GM21737 (cell line): Measurements from ENCODE around the gene ATG10.
"Not testable (repeated sequence)": the region's sequence is repeated elsewhere in the genome, so short reads cannot be mapped to it uniquely, and the experiment has no call there.

ENCODE experiments used
- ATAC-seq: cut with Tn5 transposase; IDR thresholded peaks from one replicate; pipeline ENCODE4 v1.9.1; 2021; ENCODE audit warnings: mild to moderate bottlenecking, moderate library complexity; ENCODE audit not compliant: unreplicated experiment

ATG10 gene

DNA sequence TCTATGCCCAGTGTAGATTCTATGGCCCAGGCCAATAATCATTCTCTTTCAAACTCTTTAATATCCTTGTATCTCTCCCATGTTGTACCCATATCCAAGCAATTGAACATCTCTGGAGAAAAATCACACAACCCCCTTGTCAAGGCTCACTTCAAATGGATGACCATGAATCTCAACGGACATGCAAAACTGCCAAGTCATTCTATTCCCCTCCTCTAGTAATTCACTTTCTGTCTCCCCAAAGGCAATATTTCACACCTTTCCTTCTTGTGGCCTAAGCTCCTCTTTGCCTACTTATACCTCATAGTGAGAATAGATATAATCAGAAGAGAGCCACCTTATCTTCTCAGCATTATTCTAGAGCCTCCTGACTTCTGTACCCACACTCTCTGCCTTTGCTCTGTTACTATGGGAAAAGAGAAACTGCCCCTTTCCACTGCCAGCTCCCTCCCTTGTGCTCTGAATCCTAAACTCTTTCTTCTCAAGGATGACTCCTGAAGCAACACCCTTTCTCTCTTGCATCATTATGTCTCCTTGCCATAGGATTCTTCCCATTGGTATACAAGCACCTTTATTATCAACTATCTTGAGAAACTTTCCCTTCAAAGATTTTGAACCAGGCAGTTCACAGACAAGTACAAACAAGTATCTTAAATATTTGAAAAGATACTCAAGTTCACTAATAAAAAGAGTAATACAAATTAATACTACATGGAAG lies 240.2 kb downstream of the ATG10 start:
- ATAC-seq: no peak

DNA sequence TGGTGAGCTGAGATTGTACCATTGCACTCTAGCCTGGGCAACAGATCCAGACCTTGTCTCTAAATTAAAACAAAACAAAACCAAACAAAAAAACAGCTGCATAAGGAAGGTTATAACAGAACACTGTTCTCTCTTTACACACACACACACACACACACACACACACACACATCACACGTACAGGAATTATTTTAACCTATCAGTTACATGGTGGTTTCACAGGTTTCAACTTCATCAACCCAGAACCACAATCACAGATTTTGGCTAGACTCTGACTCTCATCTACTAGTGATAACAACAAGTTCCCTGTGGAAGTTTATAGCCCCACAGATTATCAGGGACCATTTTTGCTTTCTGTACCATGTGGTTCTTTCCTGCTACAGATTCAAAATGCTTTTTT lies 246.1 kb downstream of the ATG10 start:
- ATAC-seq: no peak

DNA sequence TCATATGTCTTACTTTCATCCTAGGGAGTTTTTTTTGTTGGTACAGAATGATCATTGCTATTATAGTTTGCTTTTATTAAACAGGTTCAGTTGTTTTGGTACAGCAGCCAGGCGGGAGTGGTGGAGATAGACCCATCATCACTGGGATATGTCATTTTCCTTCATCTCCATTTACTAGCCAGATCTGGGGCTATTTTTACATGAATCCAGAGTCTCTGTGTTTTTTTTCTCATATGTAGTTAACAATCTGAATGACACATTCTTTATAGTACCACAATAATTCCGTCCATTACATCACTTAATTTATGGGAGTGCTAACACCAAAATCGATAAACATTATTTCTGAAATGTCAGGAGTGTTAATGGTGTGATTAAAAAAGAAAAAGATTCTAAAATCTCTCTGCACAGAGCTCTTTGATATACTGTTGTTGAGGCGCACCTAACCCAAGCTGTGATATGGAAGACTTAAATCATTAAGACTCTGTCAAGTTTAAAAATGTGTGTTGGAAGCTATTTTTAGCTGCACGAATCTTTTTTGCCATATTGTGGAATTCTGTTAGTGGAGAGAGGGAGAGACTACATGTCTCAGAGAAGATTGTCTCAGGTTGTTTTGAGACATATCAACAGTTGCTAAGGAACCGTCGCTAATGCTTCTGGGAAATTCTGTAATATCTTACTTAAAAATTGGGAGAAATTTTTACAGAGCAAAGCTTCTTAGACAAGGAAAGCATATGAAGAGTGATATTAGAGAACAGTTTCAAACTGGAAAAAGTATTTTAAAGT lies 246.7 kb downstream of the ATG10 start:
- no peak for ATAC-seq

DNA sequence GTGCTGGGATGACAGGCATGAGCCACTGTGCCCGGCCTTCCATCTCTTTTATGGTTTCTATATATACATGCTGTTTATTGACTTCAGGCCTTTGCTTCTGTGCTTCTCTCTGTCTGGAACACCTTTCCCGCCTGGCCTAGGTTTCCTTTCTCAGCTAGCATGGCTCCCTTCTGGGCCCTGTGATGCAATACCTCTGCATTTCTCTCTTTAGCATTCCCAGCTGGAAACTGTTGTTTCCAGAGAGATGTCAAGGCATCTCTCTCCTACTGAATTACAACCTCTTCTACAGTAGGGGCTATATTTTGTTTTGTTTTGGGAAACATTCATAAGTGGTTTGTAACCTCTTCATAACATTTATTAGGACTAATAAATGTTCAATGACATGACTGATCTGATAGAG lies 249.2 kb downstream of the ATG10 start:
- no peak for ATAC-seq

DNA sequence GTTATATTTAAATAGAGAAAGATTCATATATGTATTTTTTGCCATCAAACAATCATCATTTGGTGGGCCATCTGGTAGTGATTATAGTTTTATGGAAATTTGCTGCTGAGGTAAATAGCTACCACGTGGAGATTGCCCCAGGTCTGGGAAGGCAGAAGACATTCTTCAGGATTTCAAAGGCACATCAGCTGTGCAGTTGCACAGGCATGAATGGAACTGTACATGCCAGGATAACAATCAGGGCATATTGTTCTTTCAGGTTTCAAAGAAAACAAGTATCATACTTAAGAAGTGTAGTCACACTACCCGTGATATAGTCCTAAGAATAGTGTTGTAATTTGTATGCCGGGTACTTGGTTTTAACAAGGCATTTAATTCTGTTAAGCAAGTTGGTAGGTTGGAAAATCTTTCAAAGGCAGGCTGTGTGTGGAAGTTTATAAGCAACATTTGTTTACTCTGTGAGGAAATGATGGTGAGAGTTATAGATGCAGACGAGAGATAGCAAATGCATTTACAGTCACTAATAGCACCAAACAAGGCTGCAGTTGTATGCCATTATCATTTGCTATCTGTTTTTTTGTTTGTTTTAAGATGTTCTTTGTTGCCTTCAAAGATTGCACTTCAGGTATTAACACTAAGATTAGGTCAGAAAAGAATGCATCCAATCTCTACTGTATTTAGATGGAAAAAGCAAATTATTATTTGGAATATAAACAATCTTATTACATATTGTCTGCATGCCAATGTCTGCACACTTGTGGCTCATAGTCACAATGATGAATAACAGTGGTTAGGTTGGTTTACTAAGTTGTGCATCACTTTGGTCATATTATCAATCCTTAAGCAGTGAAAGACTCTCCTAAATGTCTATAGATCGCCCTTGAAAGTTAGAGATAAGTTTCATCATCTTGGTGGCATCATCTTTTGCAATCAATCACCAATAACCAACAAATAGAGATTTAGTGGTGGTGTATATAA lies 251.1 kb downstream of the ATG10 start:
- no peak for ATAC-seq

DNA sequence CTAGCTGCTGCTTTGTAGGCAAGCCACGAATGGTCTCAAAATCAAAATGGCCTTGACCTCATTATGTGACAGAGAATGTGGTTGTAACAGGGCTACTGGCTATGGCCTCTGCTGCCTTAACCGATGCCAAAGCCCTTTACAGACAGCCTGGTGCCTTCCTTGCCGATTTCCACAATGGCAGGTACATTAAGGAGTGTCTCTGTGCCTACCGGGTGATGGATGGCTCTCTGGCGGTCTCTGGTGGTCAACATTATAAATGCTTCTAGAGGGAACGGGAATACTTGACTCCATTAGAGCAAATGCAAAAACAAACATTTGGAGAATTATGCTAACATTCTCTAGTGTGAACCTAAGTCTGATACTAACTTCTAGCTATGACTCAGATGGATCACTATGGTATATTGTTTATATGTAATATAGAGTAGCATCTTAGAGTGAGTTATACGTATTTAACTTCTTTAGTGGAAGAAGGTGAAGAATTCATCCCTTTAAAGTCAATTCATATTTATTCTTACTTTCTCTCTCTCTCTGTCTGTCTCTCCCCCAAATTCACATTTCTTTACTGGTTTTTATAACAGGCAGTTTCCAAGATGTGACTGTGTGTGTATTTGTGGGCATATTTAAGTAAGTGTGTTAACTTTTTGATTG lies 253.8 kb downstream of the ATG10 start:
- peak; percentile 67 for ATAC-seq

DNA sequence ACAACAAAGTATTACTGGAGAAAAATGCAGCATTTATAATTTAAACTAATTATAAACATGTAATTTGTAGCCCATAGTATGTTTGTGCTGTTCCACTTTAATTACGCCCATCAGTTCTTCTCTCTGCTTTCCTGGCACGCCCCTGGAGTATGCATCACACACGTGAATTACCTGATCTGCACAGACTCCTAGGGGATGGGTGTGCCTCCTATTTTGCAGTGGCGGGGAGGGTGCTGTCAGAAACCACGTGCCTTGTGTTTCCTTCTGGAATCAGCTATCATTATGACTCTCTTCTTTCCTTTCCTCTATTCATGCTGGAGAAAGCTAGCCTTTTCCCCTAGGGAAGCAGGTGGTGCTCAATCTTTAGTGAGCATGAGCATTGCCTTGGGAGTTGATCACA lies 263.1 kb downstream of the ATG10 start:
- ATAC-seq: no peak

DNA sequence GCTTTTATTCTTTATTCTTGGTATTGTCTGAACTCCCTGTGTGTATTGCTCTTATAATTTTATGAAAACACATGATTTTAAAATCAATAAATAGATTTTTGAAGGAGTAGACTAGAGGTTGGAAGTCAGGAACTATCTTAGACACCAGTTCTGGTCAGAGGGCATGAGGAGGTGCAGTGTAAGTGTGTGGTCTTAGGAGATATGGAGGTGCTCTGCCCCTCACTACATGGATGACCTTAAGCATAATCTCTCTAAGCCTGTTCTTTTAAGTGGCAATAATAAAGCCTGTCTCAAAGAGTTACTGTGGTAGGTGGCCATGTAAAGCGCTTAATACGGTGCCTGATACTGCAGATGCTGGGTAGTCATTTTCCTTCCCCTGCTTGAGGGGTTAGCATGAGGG lies 272.3 kb downstream of the ATG10 start:
- no peak for ATAC-seq

DNA sequence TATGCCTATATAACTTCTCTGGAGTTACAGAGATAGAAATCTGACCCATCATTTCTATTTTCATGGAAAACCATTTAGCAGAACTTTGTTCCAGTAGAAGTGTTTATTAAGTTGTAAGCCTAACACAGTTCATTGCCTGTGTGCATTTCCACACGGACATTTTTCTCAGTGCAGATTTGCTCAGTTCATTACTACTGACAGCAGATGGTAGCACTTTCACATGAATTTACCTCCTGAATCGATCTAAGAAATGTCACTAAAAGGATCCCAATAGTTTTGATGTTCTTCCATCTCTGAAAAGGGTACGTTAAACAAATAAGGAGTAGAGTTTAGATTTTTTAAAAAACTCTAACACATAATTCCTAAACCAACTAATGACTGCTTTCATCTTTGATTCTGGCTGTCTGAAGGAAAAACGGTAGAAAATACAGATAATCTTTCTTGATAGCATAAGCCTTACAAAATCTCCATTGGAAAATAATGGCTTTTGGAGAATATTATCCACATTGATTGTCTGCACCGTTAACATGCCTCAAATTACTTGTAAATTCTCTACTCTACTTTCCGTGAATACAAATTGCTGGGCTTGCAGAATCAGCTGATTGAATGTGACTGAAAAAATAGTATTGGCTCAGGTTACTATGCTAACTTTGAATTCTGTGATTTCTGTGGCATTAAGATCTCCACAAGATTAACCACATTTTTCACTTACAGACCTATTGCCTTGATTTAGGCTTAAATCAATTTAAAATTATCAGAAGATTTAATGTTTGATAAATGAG lies 273.2 kb downstream of the ATG10 start:
- no peak for ATAC-seq

DNA sequence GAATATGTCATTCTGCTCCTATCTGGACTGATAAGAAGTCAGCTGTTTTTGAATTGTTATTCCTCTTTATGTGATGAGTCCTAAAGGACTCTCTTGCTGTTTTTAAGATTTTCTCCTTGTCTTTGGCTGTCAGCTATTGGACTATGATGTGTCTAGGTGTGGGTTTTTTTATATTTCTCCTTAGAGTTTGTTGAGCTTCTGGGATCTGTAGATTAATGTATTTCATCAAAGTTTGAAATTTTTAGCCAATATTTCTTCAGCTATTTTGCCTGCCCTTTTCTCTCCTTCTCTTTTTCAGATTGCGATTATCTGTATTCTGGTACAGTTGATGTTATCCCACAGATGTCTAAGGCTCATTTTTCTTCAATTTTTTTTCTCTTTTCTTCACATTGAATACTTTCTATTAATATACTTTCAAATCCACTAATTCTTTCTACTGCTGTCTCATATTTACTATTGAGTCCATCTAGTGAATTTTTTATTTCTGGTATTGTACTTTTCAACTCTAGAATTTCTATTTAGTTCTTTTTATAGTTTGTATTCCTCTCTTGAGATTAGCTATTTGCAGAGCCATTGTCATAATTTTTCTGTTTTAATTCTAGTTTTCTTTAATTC lies 275.2 kb downstream of the ATG10 start:
- ATAC-seq: no peak

DNA sequence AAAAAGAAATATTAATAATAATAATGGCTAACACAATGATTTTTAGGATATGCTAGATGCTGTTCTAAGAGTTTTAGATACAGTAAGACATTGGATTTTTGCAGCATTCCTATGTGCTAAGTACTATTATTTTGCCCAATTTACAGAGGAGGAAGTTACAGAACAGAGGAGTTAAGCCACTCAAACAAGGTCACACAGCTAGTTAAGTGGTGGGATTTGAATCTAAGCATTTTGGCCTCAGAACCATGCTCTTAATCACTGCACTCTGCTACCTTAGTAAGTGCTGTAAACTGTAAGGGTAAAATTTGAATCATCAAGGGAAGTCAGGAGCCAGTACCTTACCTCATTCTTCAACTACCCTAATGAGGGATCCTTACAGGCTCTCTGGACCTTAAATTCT lies 280.9 kb downstream of the ATG10 start:
- ATAC-seq: no peak

DNA sequence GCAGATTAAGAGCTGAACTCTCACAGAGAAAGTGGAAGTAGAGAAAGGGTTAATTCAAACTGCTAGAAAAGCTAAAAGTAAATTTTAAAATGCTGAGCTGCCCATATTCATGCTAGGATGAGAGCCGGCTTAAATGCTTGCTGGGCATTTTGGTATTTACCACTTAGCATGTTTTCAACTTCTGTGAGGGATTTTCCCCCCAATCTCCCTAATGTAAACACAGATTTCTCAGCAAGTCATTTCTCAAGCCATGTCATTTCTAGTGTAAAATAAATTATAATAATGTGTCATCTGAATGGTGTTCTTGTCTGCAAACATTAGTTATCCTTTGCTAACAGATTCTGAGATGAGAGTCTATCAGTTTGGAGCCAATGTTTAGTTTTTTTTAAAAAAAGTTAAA lies 284.0 kb downstream of the ATG10 start:
- ATAC-seq: no peak

DNA sequence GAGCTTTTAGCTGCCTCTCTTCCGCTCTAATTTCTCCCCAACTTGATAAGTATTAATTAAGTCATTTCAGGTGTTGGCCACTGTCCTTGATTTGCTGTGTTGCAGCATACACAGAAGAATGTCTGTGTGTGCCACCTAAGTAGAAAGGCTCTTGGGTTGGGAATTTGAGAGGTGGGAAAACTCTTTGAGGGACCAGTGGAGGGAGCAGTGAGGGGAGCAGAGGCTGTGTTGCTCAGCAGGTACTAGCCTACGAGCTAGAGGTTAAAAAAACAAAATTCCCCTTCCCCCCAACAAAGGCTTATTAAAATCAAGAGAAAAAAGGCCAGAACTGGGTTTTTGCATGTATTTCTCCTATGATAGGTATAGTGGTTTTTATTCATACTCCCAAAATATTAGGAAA lies 285.4 kb downstream of the ATG10 start:
- ATAC-seq: no peak

DNA sequence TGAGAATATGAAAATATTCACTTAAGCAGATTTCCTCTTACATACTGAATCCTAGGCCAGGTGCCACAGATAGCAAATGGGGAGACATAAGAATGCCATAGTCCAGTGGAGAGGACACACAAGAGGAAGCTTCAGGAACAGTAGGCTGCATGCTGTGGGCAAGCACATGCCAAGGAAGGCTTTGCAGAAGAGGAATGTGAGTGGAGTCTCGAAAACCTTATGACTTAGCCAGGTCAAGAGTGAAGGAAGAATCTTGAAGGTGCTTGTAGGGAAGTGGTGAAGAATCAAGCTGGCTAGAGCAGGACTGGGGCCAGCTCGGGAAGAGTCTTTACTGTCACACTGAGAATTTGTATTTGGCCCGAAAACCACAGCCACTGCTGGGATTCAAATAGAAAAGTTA lies 285.9 kb downstream of the ATG10 start:
- ATAC-seq: no peak

DNA sequence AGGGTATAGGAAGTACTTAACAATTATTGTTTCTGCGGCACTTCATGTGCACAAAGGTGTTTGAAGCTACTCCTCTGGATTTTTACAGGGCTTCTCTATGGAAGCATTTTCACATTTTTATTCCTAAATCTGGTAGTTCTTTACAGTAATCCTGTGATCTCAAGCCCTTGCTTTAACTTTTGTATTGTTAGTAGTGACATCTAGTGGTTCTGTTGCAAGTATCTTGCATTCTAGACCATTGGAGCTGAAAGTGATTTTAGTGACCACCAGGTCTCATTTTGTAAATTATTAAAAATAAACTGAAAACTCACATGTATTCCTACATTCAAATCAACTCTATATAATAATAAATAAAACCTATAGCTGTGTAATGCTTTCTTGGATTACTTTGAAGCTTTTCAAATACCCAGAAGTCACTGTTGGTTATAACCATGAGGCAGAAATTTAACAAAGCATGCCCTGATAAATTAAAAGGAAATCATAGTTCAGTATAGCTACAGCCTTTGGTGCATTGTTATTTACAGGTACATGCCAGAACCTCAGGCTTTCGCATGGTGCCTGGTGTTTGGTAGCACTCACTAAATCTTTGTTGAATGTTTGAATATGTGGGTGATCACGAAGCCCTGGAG lies 287.5 kb downstream of the ATG10 start:
- ATAC-seq: no peak

DNA sequence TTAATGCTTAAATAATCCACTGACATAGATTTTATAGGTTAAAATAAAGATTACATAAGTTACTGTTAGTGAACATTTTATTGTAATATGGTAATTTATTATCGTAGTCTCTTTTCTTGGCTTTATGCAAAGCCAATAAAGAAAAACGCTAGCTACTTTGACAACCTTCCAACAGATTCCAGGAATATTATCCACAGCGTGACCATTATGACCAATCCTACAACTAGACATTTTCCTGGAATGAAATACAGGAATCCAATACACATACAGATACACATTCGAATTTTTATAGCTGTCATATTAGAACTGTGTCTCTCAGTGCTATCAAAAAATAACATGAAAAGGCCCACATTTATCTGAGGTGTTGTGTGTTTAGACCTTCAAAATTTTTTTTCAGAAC lies 293.2 kb downstream of the ATG10 start:
- ATAC-seq: no peak

DNA sequence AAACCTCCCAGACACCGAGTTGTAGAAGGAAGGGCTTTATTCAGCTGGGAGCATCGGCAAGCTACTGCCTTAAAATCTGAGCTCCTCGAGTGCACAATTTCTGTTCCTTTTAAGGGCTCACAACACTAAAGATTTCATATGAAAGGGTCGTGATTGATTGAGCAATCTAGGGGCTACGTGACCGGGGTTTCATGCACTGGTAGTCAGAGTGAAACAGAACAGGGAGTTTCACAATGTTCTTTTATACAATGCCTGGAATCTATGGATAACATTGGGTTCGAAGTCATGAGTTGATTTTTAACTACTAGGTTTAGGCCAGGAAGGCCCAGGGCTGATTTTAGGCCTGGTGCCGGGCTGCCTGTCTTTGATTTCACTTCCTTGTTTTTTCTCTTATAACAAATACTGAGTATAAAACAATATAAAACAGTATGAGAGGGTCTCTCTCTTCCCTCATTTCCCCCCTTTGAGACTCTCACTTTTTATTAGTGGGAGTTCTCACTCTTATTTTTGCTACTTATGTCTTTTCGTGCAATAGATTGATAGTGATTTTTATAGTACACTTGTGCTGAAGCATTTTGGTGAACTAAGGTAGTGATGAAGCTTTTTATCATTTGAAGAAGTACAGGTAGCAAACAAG lies 295.6 kb downstream of the ATG10 start:
- not testable (repeated sequence) for ATAC-seq

DNA sequence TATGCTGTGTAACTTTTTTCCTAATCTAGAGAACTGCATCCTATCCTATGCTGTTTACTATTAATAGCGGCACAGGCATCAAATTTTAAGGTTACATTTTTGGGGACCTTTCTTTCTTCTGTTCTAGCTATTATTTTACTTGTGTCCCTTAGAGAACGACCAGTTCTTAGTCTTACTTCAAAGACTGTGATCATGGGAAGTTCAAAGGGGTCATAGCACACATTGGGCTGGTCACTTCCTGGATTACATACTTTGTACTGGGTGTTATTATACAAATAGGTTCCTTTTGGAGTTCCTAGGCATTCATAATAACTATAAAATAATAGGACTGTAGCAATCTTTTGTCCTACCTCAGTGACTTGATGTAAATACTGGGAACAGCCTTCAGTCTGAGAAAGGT lies 297.5 kb downstream of the ATG10 start:
- ATAC-seq: not testable (repeated sequence)
